ENCODE data around the gene TPSG1.
"Not testable (repeated sequence)": the region's sequence is repeated elsewhere in the genome, so short reads cannot be mapped to it uniquely, and the experiment has no call there.

The TPSG1 gene

DNA sequence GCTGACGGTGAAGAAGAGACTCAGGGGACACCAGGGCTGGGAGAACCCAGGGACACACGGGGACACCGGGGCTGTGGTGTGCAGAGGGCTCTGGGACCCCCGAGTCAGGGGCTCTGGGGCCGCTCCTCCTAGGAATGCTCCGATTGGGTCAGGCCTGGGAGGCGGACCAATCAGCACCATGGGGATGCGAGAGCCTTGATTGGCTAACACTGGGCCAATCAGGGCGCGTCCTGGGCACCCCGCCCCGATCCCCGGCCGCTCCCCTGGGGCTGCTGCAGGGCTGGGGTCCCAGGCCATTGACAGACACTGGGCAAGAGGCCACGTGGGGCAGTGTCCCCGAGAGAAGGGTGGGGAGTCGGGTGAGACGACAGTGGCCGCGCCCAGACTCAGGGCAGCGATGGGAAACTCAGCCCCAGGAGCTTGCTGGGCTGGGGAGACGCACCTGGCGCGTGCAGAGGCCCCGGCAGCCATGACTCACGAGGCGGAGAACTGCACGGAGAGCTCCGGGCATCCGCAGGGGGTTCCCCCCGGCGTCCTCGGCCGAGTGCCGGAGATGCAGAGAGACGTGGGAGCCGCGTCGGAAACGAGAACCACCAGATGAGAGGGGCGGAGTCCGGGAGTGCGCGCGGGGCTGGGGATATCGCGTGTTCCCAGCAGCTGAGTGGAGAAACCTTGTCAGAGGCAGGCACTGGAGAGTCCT lies 7.1 kb upstream of the TPSG1 start:
- DNase-seq (ENCODE audit: low read depth, low spot score); H3K27ac ChIP-seq: not testable (repeated sequence)

DNA sequence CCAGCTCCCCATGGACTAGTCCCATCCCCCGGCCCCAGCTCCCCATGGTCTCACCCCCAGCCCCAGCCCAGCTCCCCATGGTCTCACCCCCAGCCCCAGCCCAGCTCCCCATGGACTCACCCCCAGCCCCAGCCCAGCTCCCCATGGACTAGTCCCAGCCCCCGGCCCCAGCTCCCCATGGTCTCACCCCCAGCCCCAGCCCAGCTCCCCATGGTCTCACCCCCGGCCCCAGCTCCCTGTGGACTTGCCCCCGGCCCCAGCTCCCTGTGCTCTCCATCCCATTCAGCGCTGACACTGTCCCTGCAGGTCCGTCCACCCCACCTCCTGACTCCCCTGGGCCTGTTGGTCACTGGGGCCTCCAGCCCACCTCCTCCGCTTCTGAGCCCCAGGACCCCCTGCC lies 6.2 kb upstream of the TPSG1 start:
- not testable (repeated sequence) for DNase-seq (ENCODE audit: low read depth, low spot score); H3K27ac ChIP-seq

DNA sequence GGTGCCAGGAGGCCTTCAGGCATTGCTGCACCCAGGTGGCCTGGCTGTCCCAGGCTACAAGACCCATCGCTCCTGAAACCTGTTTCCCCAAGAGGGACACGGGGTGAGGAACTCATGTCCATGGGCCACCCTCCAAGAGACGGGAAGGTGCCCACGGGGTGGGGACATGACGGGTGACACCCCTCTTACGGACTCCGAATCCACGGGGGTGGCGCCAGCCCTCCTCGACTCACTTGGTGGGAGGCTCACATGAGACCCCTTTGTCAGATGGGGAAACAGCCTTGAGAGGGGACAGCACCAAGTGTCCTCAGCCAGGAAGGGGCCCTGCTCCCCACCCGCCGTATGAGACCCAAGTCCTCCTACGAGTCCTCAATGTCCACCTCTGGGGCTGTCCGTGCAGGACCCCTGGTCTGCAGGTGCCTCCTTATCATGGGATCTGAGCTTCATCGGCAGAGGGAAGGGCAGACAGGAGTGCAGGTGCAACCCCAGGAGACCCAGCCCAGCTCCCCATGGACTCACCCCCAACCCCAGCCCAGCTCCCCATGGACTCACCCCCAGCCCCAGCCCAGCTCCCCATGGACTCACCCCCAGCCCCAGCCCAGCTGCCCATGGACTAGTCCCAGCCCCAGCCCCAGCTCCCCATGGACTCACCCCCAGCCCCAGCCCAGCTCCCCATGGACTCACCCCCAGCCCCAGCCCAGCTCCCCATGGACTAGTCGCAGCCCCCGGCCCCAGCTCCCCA lies 5.6 kb upstream of the TPSG1 start:
- not testable (repeated sequence) for DNase-seq (ENCODE audit: low read depth, low spot score); H3K27ac ChIP-seq

DNA sequence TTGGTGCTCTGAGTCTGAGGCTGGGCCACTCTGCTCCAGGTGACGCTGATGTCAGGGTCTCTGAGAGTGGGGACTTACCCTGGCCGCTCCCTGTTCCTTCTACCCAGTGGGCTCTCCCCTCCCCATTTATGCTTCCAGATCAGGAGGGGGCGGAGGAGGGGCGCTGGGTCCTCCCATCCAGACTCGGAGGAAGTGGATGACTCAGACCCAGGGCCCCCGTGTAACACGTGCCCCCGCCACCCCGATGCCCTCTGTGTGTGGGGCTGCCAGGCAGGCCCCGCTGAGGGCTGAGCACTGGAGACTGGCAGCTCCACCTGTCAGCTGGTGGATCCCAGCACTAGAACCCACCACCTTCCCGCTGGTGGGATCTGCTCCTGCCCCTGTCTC lies 5.0 kb upstream of the TPSG1 start, which contains the start of gene TPSB2:
Gene TPSB2, minus strand, starts transcription at position 101 of the 387 bp plus-strand sequence. CDS start 233 bp downstream, outside the sequence.
- not testable (repeated sequence) for DNase-seq (ENCODE audit: low read depth, low spot score); H3K27ac ChIP-seq

DNA sequence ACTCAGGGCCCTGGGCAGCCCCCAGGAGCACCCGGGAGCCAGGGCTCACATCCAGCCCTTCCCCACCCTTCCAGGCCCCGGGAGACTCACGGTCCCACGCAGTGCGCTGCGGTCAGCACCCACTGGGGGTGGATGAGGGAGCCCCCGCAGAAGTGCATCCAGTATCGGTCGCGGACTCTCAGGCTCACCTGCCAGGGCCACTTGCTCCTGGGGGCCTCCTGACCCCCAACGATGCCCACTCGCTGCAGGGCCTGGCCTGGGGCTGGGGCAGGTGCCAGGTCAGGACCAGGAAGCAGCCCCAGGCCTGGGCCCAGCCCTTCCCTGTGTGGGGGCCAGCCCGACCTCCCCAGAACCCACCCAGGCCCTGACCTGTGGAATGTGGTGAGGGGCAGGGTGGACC lies 4.4 kb upstream of the TPSG1 start:
- not testable (repeated sequence) for DNase-seq (ENCODE audit: low read depth, low spot score); H3K27ac ChIP-seq

DNA sequence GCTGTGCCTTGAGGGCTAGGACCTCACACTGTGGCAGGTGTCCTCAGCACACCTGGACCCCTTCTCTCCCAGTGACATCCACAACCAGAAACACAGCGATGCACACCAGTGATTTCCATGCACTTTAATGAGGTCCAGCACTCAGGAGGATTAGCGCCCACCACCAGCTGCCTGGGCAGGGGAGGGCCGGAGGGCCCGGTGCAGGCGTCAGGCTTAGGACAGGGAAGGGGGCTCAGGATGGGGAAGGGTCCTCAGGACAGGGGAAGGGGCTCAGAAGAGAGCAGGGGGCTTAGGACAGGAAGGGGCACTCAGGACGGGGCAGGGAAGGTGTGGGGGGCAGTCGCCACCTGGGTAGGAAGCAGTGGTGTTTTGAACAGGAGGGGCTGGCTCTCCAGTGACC lies 3.2 kb upstream of the TPSG1 start:
- not testable (repeated sequence) for DNase-seq (ENCODE audit: low read depth, low spot score)

DNA sequence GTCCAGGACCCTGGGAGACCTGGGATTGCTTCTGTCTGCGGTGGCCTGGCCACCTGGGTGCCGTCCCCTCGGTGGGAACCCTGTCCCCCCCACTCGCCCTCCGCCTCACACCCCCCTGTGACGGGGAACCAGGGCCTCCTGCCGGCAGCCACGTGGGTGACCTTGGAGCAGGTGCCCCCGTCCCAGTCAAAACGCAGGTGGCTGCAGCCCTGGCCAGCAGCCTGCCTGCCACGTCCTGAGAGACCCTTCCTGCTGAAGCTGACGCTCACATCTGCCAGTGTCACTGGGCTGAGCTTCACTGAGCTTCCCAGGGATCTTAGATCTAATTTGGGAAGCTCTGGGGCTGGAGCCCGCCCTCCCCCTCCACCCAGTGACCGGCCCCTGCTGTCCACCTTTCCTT lies 1.6 kb upstream of the TPSG1 start:
- not testable (repeated sequence) for DNase-seq (ENCODE audit: low read depth, low spot score); H3K27ac ChIP-seq

More for the DNA sequence above, 3.2 kb upstream of the TPSG1 start:
- not testable (repeated sequence) for H3K27ac ChIP-seq

DNA sequence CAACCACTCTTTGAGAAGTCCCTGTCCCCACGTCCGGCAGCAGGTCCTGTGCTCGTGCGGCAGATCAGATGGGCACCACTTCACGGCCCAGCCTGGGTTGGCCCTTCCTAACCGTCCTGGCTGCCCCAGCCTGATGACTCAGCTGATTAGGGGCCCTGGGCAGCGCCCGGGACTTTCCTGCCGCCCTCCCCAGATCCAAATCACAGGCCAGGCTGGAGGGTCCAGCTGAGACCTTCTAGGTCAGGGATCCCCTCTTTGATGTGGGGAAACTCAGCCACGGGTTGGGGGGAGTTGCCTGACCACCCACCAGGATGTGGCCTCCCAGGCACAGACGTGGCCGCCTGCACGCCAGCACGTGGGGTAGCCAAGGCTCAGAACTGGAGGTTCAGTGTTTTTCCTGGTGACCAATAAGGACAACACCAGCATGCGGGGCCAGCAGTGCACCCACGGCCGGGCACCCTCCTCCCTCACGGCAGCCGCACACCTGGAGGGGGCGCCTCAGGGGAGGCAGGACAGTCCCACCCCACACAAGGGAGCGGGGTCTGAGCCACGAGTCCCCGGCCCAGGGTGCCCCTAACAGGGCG lies 752 bp upstream of the TPSG1 start:
- not testable (repeated sequence) for H3K27ac ChIP-seq; DNase-seq (ENCODE audit: low read depth, low spot score)

DNA sequence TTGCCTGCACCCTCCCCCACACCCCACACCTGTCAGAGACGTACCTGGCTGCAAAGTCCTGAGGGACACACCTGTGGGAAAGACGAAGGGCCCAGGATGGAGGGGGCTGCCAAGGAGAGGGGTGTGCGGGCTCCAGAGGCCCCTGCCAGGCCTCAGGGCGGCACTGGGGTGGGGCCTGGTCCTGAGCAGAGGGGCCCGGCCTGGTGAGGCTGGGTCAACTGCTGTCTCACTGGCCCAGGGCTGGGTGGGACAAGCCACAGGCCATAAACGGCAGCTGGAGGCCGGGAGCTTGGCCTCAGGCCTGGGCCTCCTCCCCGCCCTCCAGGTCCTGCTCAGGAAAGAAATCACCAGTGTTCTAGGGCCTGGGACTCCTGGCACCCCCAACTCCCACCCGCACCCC lies 510 bp downstream of the TPSG1 start:
- H3K27ac ChIP-seq = no peak overlapping the region
- no peak for DNase-seq (ENCODE audit: low read depth, low spot score)

DNA sequence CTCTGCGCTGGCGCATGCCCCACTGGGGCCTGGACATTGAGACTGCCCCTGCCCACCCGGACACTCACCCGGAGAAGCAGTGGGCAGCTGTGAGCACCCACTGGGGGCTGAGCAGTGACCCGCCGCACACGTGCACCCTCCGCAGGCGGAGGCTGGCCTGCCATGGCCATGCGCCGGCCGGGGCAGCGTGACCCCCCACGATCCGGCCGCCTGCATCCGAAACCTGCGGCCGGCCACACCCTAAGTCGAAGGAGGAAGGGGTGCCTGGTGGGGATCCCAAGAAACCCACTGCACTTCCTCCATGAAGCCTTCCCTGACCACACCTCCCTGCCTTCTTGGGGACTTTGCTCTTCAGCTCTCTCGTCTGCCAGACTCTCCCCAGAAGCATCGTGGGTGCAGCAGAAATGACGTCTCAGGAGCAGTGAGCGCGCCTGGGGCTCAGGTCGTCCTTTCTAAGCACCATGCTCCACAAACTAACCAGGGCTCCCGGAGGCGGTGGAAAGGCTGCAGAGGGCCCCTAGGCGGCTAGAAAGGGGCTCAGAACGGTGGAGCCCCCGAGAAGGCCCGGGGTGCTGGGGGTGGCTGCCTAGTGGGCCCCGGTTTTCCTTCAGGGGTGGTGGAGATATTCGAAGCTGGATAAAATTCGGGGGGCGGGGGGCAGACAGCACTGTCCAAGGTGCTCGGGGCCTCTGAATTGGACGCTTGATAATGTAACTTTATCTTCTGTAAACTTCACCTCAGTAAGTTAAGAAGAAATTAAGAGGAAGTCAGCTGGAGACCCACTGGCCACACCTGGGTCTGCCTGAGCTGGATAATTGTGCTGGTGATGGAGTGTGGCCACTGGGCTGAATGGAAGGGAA lies 1.5 kb downstream of the TPSG1 start:
- H3K27ac ChIP-seq = no peak overlapping the region
- no peak for DNase-seq (ENCODE audit: low read depth, low spot score)

DNA sequence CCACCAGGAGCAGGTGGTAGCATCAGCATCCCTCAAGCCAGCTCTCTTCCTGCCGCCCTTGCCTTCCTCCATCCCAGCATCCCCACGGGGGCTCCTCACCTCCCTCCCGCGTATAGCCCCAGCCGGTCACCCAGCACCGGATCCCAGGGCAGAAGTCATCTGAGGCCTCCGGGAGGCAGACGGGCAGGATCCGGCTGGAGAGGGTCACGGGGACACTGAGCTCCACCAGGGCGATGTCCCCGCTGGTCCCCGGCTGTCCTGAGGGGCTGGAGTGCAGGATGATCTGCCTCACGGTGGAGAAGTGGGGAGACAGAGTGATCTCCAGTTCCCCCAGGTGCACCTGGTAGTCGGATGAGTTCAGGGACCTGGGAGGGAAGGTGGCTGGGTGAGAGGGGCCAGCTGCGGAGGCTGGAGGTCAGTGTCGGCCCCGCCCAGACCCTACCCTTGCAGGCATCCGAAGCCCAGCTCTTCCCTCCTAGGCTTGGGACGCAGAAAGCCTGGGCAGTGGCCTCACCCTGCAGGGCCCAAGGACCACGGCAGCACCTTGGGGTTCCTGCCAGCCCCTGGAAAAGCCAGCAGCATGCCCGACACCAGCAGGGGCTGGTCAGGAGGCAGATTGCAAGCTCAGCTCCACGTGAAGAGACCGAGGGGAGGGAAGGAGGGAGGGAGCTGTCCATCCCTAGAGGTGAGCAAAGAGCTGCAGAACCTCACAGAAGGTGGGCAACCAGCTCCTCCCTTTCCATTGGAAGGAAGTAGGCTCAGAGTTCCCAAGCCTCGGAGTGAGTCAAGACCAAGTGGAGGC lies 2.3 kb downstream of the TPSG1 start:
- no peak for DNase-seq (ENCODE audit: low read depth, low spot score)
- H3K27ac ChIP-seq = no peak overlapping the region

DNA sequence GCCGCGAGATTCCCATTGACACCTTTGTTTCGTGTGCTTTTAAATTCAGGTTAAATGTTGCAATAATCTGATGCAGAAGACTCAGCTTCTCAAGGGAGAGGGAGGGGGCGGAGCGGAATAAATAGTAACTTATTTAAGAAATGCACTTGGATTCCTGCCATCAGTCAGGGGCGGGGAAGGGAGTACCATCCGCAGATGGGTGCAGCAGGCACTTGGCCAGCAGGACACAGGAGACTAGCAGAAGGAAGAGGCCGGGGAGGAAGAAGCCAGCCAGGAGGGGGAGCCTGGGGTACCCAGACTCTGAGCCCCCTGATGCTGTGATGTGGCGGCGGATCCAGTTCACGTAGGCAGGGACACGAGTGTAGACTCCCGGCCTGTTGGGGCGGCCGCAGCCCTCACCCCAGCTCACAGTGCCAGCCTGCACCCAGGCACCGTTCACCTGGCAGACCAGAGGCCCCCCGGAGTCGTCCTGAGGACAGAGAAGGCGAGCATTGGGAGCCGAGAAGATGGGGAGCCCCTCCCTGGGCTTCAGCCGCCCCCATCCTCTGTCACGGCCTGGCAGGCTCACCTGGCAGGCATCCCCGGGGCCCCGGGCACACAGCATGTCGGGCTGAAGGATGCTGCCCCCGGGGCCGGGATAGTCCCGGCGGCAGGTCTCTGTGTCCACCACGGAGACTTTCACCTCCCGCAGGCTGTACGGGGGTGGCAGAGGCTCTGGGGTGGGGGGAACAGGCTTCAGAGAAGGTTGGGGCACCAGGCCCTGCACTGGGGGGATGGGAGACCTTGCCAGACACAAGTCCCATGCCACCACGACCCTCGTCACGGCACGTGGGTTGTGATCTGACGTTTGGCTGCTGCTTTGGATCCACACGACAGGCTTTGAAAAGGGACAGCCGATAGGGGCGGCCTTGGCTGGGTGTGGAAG lies 3.2 kb downstream of the TPSG1 start:
- DNase-seq (ENCODE audit: low read depth, low spot score) = no peak
- H3K27ac ChIP-seq = no peak overlapping the region

DNA sequence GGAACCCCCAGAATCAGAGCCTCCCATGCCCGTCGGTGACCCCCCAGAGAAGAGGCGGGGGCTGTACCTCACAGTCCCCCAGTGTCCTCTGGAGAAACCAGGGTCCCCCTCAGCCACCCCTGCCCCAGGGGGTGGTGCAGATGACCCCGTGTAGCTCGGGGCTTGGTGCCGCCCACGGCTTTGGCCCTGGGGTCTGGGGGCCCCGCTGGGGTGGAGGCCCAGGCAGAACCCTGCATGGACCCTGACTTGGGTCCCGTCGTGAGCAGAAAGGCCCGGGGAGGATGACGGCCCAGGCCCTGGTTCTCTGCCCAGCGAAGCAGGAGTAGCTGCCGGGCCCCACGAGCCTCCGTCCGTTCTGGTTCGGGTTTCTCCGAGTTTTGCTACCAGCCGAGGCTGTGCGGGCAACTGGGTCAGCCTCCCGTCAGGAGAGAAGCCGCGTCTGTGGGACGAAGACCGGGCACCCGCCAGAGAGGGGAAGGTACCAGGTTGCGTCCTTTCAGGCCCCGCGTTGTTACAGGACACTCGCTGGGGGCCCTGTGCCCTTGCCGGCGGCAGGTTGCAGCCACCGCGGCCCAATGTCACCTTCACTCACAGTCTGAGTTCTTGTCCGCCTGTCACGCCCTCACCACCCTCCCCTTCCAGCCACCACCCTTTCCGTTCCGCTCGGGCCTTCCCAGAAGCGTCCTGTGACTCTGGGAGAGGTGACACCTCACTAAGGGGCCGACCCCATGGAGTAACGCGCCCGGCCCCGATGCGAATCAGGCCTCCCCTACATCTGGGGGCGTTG lies 4.0 kb downstream of the TPSG1 start:
- no peak for DNase-seq (ENCODE audit: low read depth, low spot score)
- H3K27ac ChIP-seq = no peak overlapping the region

DNA sequence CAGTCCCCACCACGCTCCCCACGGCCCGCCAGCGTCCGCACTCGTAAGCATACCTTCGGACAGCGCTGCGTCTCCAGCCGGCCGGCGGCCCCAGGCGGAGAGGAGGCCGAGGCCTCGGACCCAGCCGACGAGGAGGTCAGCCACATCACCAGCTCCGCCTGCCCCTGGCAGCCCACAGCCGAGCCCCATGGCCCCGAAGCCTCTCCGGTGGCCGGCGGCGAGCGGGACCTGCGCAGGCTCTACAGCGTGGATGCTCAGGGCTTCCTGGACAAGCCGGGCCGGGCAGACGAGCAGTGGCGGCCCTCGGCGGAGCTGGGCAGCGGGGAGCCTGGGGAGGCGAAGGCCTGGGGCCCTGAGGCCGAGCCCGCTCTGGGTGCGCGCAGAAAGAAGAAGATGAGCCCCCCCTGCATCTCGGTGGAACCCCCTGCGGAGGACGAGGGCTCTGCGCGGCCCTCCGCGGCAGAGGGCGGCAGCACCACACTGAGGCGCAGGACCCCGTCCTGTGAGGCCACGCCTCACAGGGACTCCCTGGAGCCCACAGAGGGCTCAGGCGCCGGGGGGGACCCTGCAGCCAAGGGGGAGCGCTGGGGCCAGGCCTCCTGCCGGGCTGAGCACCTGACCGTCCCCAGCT lies 4.9 kb downstream of the TPSG1 start:
- no peak for DNase-seq (ENCODE audit: low read depth, low spot score)
- no peak overlapping the region for H3K27ac ChIP-seq

DNA sequence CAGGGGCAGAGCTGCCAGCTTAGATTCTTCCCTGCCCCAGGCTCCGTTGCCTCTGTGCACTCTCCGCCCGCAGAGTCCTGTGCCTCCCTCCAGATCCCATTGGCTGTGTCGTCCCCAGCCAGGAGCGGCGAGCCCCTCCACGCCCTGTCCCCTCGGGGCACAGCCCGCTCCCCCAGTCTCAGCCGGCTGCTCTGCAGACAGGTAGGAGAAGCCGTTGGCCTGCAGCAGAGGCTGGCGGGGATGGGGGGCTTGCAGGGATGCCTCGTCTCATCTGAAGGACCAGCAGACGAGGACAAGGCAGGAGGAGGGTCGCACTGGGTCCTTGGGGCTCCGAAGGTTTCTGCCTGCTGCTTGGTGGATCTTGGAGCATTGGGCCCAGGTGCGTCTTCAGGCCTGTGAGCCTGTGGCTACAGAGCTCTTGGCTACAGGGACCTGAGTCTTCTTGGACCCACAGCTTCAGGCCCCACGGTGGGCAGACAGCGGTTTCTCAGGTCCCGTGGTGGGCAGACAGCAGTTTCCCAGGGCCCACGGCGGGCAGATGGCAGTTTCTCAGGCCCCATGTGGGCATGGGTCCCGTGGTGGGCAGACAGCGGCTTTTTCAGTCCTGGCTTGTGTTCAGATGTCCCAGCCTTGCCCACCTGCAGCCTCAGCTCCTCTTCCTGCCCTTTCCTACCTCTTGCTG lies 6.0 kb downstream of the TPSG1 start:
- no peak overlapping the region for H3K27ac ChIP-seq
- no peak for DNase-seq (ENCODE audit: low read depth, low spot score)

DNA sequence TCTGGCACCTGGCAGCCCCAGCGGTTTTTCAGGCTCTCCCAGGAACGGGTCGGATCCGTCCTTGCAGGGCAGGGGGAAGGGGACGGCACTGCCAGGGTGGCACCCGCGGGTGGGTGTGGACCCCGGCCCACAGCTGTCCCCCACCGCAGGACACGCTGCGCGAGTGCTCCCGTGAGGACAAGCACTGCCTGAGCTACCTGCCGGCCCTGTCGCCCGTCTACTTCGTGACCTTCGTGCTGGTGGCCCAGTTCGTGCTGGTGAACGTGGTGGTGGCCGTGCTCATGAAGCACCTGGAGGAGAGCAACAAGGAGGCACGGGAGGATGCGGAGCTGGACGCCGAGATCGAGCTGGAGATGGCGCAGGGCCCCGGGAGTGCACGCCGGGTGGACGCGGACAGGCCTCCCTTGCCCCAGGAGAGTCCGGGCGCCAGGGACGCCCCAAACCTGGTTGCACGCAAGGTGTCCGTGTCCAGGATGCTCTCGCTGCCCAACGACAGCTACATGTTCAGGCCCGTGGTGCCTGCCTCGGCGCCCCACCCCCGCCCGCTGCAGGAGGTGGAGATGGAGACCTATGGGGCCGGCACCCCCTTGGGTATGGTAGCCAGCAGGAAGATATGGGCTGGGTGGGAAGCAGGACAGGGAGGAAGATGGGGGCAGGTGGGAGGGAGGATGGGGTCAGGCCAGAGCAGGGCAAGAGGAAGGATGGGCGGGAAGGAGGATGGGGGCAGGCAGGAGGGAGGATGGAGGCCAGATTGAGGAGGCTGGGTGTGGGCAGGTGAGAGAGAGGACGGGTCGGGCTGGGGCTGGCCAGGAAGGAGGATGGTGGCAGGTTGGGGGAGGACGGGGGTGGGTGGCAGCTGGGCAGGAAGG lies 6.8 kb downstream of the TPSG1 start:
- DNase-seq (ENCODE audit: low read depth, low spot score) = no peak
- H3K27ac ChIP-seq = no peak overlapping the region

Data from epithelial cell of prostate (primary cell).